ENCODE results near the gene NYAP1. TPM values are rescaled to one million over a fixed set of nuclear protein-coding genes. Genes with fewer than 3 reads are reported as not detected.
"Not testable (repeated sequence)": the region's sequence is repeated elsewhere in the genome, so short reads cannot be mapped to it uniquely, and the experiment has no call there.

Gene NYAP1
- total RNA-seq, 1 donor from 2014 or later: 2.1 TPM

GRCh38 chr7:100482728-100483089 is 1.0 kb upstream of the NYAP1 start:
- no peak for DNase-seq (ENCODE audit: low read depth in 2 of 2)

DNA sequence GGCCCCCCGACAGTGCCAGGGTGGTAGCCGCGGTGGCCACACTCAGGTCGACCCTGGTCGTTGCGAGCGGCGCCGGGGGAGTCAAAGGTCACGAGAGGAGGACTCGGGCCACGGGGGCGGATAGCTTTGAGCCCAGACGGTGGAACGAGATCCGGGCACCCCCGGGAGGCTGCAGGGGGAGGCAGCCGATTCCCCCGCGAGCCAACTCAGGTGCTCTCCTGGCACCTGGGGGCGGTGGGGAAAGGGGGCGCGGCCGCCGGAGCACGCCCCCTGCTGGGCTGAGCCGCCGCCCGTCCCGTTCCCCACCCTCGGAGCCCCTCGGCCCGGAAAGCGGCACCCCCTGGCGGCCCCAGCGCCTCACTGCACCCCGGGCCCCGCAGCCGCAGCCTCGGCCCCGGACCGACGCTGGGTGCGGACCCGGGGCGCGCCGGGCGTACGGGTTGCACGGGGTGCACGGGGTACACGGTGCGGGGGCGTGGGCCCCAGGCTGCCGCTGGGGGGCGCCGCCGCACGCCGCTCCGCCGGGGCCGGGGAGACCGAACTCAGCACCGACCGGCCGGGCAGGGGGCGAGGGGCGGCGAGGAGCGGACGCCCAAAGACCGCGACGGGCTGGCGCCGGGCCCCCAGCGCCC is 521 bp upstream of the NYAP1 start:
- DNase-seq (ENCODE audit: low read depth in 2 of 2): peak in 1 of 2 donors; percentile 47

GRCh38 chr7:100484673-100485045 is 932 bp downstream of the NYAP1 start:
- DNase-seq (ENCODE audit: low read depth in 2 of 2): no peak

- no peak for DNase-seq (ENCODE audit: low read depth in 2 of 2)
These were observed 1.7 kb downstream of the NYAP1 start for GRCh38 chr7:100485471-100485876.

DNA sequence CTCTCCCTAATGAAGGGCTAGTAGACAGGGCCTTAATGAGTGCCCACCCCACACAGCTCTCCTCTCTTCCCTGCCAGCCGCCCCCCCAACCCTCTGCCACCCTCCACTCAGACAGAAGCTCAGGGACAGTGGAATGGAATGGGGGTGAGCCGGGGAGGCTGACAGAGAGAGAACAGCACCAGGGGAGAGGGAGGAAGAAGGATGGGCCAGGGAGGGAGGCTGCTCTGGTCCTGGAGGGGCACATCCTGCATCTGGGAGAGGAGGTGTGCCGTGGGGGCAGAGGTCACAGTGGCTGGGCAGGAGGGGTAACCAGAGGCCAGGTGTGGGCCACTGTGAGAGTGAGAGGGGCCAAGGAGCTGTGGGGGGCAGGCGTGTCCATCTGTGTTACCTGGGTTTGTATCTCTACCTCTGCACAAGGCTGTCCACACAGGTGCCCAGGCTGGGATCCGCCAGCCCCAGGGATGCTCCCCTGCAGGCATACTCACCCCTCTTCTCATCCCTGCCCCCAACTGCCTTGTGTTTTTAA is 2.4 kb downstream of the NYAP1 start:
- DNase-seq (ENCODE audit: low read depth in 2 of 2): no peak

DNA sequence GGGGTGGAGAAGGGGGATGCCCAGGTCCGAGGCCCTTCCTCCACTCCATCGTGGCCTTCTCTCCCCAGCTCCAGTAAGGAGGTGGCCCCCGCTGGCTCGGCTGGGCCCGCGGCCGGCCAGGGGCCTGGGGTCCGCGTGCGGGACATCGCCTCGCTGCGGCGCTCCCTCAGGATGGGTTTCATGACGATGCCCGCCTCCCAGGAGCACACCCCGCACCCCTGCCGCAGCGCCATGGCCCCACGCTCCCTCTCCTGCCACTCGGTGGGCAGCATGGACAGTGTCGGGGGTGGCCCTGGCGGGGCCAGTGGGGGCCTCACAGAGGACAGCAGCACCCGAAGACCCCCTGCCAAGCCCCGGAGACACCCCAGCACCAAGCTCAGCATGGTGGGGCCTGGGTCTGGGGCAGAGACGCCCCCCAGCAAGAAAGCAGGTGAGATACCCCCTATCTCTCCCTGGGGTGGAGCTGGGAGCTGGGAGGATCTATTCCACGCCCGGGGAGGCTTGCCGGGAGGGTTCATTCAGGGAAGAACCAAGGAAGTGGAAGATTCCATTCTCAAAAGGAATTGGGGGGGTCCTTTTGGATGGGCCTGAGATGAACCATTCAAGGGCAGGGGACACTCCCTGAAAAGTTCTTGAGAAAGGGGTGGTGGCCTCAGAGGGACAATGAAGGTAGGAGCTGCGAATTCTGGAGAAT is 3.2 kb downstream of the NYAP1 start:
- no peak for DNase-seq (ENCODE audit: low read depth in 2 of 2)

DNA sequence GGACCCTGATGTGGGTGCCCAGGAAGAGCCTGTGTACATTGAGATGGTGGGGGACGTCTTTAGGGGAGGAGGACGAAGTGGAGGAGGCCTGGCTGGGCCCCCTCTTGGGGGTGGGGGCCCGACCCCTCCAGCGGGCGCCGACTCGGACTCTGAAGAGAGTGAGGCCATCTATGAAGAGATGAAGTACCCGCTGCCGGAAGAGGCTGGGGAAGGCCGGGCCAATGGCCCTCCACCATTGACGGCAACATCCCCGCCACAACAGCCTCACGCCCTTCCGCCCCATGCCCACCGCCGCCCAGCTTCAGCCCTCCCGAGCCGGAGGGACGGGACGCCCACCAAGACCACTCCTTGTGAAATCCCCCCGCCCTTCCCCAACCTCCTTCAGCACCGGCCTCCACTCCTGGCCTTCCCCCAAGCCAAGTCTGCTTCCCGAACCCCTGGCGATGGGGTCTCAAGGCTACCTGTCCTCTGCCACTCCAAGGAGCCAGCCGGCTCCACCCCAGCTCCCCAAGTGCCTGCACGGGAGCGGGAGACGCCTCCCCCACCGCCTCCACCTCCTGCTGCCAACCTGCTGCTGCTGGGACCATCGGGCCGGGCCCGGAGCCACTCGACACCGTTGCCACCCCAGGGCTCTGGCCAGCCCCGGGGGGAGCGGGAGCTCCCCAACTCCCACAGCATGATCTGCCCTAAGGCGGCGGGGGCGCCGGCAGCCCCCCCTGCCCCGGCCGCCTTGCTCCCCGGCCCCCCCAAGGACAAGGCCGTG is 4.8 kb downstream of the NYAP1 start:
- no peak for DNase-seq (ENCODE audit: low read depth in 2 of 2)

DNA sequence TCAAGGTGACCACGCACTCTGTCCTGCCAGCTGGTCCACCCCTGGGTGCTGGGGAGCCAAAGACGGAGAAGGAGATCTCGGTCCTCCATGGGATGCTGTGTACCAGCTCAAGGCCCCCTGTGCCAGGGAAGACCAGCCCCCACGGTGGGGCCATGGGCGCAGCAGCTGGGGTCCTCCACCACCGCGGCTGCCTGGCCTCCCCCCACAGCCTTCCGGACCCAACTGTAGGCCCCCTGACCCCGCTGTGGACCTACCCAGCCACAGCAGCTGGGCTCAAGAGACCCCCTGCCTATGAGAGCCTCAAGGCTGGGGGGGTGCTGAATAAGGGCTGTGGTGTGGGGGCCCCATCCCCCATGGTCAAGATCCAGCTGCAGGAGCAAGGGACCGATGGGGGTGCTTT is 5.4 kb downstream of the NYAP1 start:
- DNase-seq (ENCODE audit: low read depth in 2 of 2): no peak

GRCh38 chr7:100489824-100490223 is 6.1 kb downstream of the NYAP1 start:
- peak; percentile 45 to 48 for DNase-seq (ENCODE audit: low read depth in 2 of 2)

- no peak for DNase-seq (ENCODE audit: low read depth in 2 of 2)
These were observed 6.9 kb downstream of the NYAP1 start for GRCh38 chr7:100490483-100491191.

DNA sequence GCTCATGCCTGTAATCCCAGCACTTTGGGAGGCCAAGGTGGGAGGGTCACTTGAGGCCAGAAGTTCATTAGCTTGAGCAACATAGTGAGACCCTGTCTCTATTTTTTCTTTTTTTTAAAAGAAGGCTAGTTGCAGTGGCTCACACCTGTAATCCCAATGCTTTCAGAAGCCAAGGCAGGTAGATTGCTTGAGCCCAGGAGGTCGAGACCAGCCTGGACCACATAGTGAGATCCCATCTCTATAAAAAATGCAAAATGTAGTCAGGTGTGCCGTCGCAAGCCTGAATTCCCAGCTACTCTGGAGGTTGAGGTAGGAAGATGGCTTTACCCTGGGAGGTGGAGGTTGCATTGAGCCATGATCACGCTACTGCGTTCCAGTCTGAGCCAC is 7.5 kb downstream of the NYAP1 start:
- DNase-seq (ENCODE audit: low read depth in 2 of 2): no peak

DNA sequence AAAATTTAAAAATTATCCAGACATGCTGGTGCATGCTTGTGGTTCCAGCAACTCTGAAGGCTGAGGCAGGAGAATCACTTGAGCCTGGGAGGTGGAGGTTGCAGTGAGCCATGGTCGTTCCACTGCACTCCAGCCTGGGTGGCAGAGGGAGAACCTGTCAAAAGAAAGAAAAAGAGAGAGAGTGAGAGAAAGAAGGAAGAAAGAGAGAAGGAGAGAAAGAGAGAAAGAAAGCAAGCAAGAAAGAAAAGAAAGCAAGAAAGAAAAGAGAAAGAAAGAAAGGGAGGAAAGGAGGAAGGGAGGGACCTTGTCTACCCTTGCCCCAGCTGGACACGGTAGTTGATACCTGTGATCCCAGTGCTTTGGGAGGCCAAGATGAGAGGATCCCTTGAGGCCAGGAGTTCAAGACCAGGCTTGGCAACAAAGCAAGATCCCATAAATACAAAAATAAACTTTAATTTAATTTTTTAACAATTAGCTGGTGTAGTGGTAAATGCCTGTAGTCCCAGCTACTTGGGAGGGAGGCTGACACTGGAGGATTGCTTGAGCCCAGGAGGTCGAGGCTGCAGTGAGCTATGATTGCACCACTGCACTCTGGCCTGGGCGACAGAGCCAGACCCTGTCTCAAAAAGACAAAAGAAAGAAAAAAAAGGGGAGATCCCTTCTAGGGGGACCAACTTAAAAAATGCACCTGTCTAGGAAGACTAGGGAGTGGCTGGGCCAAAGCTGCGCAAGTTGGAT is 9.2 kb downstream of the NYAP1 start:
- no peak for DNase-seq (ENCODE audit: low read depth in 2 of 2)

DNA sequence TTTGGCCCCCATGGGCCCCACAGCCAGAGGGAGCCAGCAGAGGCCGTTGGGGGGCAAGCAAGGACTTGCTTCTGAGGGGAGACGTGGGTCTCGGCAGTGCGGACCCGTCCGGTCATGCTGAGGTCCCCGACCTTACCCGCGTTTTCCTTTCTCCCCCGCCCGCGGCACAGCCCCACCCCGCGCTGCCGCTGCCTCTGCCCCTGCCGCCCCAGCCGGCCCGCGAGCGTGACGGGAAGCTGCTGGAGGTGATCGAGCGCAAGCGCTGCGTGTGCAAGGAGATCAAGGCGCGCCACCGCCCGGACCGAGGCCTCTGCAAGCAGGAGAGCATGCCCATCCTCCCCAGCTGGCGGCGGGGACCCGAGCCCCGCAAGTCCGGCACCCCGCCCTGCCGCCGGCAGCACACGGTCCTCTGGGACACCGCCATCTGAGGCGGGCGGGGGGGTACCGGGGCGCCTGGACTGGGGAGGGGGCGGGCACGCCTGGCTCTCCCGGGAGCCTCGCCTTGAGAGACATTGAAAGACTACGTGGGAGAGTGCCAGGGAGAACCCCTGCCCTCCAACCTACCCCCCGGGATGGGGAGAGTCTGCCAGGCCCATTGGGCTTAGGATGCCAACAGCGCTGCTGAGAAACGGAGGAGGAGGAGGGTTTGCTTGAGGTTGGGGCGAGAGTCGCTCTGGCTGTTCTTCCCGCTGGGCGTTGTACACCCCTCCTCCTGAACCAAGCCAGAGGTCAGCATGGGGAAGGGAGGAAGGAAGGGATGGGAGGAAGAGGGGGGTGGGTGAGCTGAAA is 9.9 kb downstream of the NYAP1 start:
- DNase-seq (ENCODE audit: low read depth in 2 of 2): peak in 1 of 2 donors; percentile 49

- DNase-seq (ENCODE audit: low read depth in 2 of 2): no peak
These were observed 12.8 kb downstream of the NYAP1 start for GRCh38 chr7:100496509-100496908.

- DNase-seq (ENCODE audit: low read depth in 2 of 2): not testable (repeated sequence)
These were observed 17.0 kb downstream of the NYAP1 start for GRCh38 chr7:100500743-100501142.

DNA sequence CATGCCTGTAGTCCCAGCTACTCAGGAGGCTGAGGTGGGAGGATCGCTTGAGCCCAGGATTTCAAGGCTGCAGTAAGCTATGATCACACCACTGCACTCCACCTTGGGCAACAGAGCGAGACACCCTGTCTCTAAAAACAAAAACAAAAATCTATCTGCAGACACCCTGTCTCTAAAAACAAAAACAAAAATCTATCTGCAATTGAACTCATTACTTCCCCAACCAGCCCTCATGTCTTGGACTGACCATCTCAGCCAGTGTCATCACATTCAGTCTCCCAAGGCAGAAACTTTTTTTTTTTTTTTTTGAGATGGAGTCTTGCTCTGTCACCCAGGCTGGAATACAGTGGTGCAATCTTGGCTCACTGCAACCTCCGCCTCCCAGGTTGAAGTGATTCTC is 20.3 kb downstream of the NYAP1 start:
- DNase-seq (ENCODE audit: low read depth in 2 of 2): not testable (repeated sequence)

DNA sequence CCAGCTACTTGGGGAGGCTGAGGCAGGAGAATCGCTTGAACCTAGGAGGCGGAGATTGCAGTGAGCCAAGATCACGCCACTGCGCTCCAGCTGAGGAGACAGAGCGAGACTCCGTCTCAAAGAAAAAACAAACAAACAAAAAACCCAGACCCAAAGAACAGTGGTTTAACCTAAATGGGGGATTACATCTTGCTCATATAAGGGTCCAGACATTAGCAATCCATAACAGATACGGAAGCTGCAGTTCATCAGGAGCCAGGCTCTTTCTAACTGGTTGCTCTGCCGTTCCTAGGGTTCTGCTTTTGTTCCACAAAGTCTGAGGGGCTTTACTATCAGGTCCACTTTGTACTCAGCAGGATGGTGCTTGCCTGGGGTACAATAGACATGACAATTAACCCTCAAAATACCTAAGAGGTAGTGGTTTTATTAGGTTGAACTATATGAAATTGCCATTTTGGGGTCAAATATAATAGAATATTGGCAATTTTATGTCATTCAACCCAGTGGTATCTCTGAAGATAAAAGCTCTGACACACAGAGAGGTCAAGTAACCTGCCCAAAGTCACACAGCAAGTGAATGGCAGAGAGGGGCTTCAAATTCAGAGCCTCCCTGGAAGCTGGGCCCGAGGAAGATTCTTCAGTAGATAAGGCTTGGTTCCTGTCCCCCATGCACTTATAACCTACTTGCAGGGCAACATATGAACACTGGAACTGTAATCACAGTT is 21.3 kb downstream of the NYAP1 start:
- no peak for DNase-seq (ENCODE audit: low read depth in 2 of 2)

DNA sequence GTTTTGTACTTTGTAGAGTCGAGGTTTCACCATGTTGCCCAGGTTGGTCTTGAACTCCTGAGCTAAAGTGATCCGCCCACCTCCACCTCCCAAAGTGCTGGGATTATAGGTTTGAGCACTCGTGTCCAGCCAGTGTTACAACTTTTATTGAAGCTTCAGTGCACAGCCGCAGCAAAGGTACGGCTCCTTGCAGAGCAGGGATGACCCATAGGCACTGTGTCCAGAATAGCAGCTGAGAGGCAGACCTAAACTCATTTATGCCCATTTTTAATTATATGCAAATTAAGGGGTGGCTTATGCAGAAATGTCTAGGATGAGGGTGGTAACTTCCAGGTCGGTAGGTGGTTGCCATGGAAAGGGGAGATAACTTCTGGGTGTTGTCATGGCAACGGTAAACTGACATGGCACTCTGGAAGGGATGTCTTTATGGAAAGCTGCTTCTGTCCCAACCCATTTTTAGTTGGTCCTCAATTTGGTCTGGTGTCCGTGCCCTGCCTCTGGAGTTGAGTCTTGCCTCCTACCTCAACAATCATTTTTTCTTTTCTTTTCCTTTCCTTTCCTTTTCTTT is 22.7 kb downstream of the NYAP1 start:
- DNase-seq (ENCODE audit: low read depth in 2 of 2): peak in 1 of 2 donors; percentile 22

DNA sequence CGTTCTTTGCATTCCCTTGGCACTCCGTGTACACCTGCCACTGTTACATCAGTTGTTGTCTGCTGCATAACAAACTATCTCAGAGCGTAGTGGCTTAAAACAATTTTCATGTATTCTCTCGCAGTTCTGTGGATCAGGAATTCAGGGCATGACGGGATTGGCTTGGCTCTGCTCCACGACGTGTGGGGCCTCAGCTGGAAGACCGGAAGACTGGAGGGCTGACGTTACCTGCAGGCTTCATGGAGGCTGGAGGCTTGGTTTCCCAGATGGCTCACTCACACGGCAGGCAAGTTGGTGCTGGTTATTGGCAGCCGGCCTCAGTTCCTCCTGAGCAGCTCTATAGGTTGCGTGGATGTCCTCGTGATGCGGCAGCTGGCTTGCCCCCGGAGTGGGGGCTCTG is 25.5 kb downstream of the NYAP1 start:
- peak; percentile 68 to 80 for DNase-seq (ENCODE audit: low read depth in 2 of 2)
